Activated T-helper 17 cell treated with anti-CD3 and anti-CD28 coated beads, Interleukin-2, amount 50 U/mL, for 72 hours (primary cell): ENCODE measurements around the gene KHK. TPM values are rescaled to one million over a fixed set of nuclear protein-coding genes. Genes with fewer than 3 reads are reported as not detected.

Experiments used
- ATAC-seq: fragments of 150-1000 bp; cut with Tn5 transposase; replicated peaks from 2 replicates; pipeline ENCODE4 v1.10.0; 2021; ENCODE audit warnings: mild to moderate bottlenecking, moderate library complexity
- H3K27ac Mint-ChIP-seq: one replicate; pipeline ENCODE4 v1.8.0; 2022; ENCODE audit warnings: mixed read lengths
- H3K27me3 Mint-ChIP-seq: one replicate; pipeline ENCODE4 v1.8.0; 2022; ENCODE audit warnings: mixed read lengths
- H3K36me3 Mint-ChIP-seq: one replicate; pipeline ENCODE4 v1.8.0; 2022; ENCODE audit warnings: low read depth, mild to moderate bottlenecking, mixed read lengths
- H3K4me1 Mint-ChIP-seq: one replicate; pipeline ENCODE4 v1.8.0; 2022; ENCODE audit warnings: mixed read lengths
- H3K4me3 Mint-ChIP-seq: one replicate; pipeline ENCODE4 v1.8.0; 2022; ENCODE audit warnings: mild to moderate bottlenecking, mixed read lengths
- H3K9me3 Mint-ChIP-seq: one replicate; pipeline ENCODE4 v1.8.0; 2022; ENCODE audit warnings: mixed read lengths
- total RNA-seq, 2 donors: library from RNA; stranded (reverse); gene quantifications; one replicate each; pipeline ENCODE4 v1.2.3, GENCODE V29; 2022

Gene KHK
- total RNA-seq, 2 donors from 2014 or later: 5.9 to 10.5 TPM

DNA sequence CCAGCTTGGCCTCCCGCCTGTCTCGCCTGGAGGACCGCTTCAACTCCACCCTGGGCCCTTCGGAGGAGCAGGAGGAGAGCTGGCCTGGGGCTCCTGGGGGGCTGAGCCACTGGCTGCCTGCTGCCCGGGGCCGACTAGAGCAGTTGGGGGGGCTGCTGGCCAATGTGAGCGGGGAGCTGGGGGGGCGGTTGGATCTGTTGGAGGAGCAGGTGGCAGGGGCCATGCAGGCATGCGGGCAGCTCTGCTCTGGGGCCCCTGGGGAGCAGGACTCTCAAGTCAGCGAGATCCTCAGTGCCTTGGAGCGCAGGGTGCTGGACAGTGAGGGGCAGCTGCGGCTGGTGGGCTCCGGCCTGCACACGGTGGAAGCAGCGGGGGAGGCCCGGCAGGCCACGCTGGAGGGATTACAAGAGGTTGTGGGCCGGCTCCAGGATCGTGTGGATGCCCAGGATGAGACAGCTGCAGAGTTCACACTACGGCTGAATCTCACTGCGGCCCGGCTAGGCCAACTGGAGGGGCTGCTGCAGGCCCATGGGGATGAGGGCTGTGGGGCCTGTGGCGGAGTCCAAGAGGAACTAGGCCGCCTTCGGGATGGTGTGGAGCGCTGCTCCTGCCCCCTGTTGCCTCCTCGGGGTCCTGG lies 3.7 kb upstream of the KHK start:
- Mint-ChIP-seq H3K4me3 (no peak overlapping the region), H3K27me3 (no peaks in the 10 kb centered on the region), H3K9me3 (no peaks in the 10 kb centered on the region), H3K27ac (no peak overlapping the region), H3K4me1 (peaks cover 11% of the 10 kb centered on the region), H3K36me3 (no peaks in the 10 kb centered on the region)
- no peak for ATAC-seq

- H3K36me3 Mint-ChIP-seq: no peaks in the 10 kb centered on the region
- H3K4me1 Mint-ChIP-seq: peaks cover 11% of the 10 kb centered on the region
- no peak overlapping the region for H3K4me3 Mint-ChIP-seq
- H3K27me3 Mint-ChIP-seq: no peaks in the 10 kb centered on the region
- no peak overlapping the region for H3K27ac Mint-ChIP-seq
- no peaks in the 10 kb centered on the region for H3K9me3 Mint-ChIP-seq
- ATAC-seq: no peak
Observed at GRCh38 chr2:27083410-27084296, 2.9 kb upstream of the KHK start.

GRCh38 chr2:27084297-27085061 lies 2.1 kb upstream of the KHK start:
- Mint-ChIP-seq H3K4me1 (peaks cover 11% of the 10 kb centered on the region), H3K4me3 (peak overlapping the region; percentile 84), H3K9me3 (no peaks in the 10 kb centered on the region), H3K36me3 (no peaks in the 10 kb centered on the region), H3K27ac (no peak overlapping the region), H3K27me3 (no peaks in the 10 kb centered on the region)
- no peak for ATAC-seq

DNA sequence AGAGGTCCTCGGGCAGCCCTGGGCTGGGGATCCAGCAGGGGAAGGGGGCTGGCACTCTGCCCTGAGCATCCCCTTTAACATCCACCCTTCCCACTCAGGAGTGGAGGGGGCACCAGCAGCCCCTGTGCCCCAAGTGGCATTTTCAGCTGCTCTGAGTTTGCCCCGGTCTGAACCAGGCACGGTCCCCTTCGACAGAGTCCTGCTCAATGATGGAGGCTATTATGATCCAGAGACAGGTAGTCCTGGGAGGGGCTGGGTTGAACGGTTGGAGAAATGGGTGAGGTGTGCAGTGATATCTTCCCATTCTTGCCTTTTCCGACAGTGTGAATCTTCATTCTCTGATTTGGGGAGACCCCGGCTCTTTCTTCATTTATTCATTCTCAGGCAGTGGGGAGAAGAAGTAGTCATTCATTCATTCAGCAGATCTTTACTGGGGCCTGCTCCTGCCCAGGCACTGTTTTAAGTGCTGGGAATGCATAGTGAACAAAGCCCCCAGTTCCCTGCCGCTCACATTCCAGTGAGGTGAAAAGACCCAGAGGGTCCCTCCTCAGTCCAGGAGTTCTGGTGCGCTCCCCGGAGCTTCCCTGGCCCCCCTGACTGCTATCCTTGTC lies 1.4 kb upstream of the KHK start:
- peaks cover 11% of the 10 kb centered on the region for H3K4me1 Mint-ChIP-seq
- H3K4me3 Mint-ChIP-seq: peak overlapping the region; percentile 84
- ATAC-seq: no peak
- no peaks in the 10 kb centered on the region for H3K9me3 Mint-ChIP-seq
- H3K36me3 Mint-ChIP-seq: no peaks in the 10 kb centered on the region
- H3K27me3 Mint-ChIP-seq: no peaks in the 10 kb centered on the region
- H3K27ac Mint-ChIP-seq: peak overlapping the region; percentile 66

DNA sequence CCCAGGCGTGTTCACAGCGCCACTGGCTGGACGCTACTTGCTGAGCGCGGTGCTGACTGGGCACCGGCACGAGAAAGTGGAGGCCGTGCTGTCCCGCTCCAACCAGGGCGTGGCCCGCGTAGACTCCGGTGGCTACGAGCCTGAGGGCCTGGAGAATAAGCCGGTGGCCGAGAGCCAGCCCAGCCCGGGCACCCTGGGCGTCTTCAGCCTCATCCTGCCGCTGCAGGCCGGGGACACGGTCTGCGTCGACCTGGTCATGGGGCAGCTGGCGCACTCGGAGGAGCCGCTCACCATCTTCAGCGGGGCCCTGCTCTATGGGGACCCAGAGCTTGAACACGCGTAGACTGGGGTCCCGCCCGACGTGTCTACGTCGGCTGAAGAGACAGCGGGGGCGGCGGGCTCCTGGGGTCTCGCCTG lies 891 bp upstream of the KHK start:
- no peaks in the 10 kb centered on the region for H3K9me3 Mint-ChIP-seq
- peak; percentile 22 for ATAC-seq
- H3K4me1 Mint-ChIP-seq: peaks cover 11% of the 10 kb centered on the region
- no peaks in the 10 kb centered on the region for H3K36me3 Mint-ChIP-seq
- H3K27ac Mint-ChIP-seq: peak overlapping the region; percentile 66
- H3K4me3 Mint-ChIP-seq: peak overlapping the region; percentile 84
- no peaks in the 10 kb centered on the region for H3K27me3 Mint-ChIP-seq

GRCh38 chr2:27086090-27086723 lies 365 bp upstream of the KHK start:
- Mint-ChIP-seq H3K4me1 (peaks cover 6% of the 10 kb centered on the region), H3K36me3 (no peaks in the 10 kb centered on the region), H3K9me3 (no peaks in the 10 kb centered on the region), H3K27ac (peak overlapping the region; percentile 58), H3K27me3 (no peaks in the 10 kb centered on the region), H3K4me3 (peak overlapping the region; percentile 84)
- peak; percentile 93 for ATAC-seq

- no peak for ATAC-seq
- Mint-ChIP-seq H3K4me1 (no peaks in the 10 kb centered on the region), H3K9me3 (no peaks in the 10 kb centered on the region), H3K36me3 (no peaks in the 10 kb centered on the region), H3K27ac (no peak overlapping the region), H3K27me3 (no peaks in the 10 kb centered on the region), H3K4me3 (peak overlapping the region; percentile 84)
Observed at GRCh38 chr2:27087823-27088410, 1.3 kb downstream of the KHK start.

DNA sequence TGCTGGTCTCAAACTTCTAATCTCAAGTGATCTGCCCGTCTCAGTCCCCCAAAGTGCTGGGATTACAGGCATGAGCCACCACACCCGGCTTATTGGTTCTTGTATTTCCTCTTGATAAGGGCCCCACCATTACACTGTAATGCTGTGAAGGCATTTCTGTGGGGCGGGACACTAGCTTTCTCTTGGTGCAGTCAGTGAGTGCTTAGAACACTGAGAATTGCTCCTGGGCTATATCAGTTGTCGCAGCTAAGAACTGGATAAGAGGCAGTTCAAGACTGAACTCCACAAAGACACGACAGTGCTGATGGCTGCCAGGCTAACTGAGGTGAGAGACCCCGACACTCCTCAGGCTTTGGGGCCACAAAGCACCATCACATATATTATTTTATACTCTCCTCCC lies 2.1 kb downstream of the KHK start:
- Mint-ChIP-seq H3K36me3 (no peaks in the 10 kb centered on the region), H3K27me3 (no peaks in the 10 kb centered on the region), H3K27ac (no peak overlapping the region), H3K4me3 (no peak overlapping the region), H3K9me3 (no peaks in the 10 kb centered on the region), H3K4me1 (no peaks in the 10 kb centered on the region)
- ATAC-seq: no peak

DNA sequence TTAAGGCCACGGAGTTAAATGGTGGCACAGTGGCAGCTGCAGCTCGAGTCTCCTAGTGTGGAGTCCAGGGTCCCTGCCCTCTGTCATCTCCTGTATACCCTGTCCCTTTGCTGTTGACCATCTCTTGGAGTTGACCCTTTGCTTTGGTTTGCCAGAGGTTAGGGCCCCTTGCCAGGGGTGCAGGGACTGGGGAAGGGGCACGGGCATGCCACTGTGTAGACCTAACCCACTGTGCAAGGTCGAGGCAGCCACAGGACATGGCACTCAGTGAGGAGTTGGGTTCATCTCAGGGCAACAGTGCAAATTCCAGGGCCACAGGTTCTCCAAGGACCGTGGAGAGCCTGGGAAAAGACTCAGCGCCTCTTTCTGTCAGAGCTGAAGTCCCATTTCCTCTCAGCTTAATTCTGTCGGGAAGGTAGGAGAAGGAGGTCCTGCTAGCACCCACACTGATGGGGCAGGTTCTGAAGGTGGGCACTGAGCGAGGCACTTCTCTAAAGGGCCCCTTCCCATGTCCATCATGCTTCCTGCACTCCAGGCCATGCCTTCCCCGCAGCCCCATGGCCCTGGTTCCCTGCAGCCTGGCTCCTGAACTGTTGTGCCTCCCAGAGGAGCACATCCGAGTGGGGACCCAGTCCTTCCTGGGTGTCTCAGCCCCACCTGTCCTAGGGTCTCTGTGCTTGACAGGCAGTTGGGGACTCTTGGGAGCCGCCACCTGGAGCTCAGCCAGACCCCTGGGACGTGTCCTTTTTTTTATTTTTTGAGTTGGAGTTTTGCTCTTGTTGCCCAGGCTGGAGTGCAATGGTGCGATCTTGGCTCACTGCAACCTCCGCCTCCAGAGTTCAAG lies 2.8 kb downstream of the KHK start:
- no peaks in the 10 kb centered on the region for H3K27me3 Mint-ChIP-seq
- H3K27ac Mint-ChIP-seq: no peak overlapping the region
- H3K4me3 Mint-ChIP-seq: no peak overlapping the region
- no peaks in the 10 kb centered on the region for H3K4me1 Mint-ChIP-seq
- H3K9me3 Mint-ChIP-seq: no peaks in the 10 kb centered on the region
- ATAC-seq: no peak
- H3K36me3 Mint-ChIP-seq: no peaks in the 10 kb centered on the region

- peak overlapping the region; percentile 15 for H3K27ac Mint-ChIP-seq
- H3K9me3 Mint-ChIP-seq: no peaks in the 10 kb centered on the region
- ATAC-seq: no peak
- no peaks in the 10 kb centered on the region for H3K27me3 Mint-ChIP-seq
- no peaks in the 10 kb centered on the region for H3K36me3 Mint-ChIP-seq
- H3K4me1 Mint-ChIP-seq: no peaks in the 10 kb centered on the region
- no peak overlapping the region for H3K4me3 Mint-ChIP-seq
Observed at GRCh38 chr2:27091746-27092695, 5.4 kb downstream of the KHK start.

- no peaks in the 10 kb centered on the region for H3K9me3 Mint-ChIP-seq
- H3K27me3 Mint-ChIP-seq: no peaks in the 10 kb centered on the region
- ATAC-seq: no peak
- H3K4me3 Mint-ChIP-seq: no peak overlapping the region
- H3K27ac Mint-ChIP-seq: no peak overlapping the region
- no peaks in the 10 kb centered on the region for H3K36me3 Mint-ChIP-seq
- H3K4me1 Mint-ChIP-seq: no peaks in the 10 kb centered on the region
Observed at GRCh38 chr2:27092696-27093429, 6.3 kb downstream of the KHK start.
